A673 (cell line): Measurements from ENCODE around the gene MOB2. TPM values are rescaled to one million over a fixed set of nuclear protein-coding genes. Genes with fewer than 3 reads are reported as not detected.

Experiments used
- BruUV-seq: library from RNA; stranded (reverse); fragments of 400-500 nt; replicated peaks from 2 replicates; lab custom pipeline; 2021; lab: Mats Ljungman, UMichigan
- CTCF ChIA-PET: fragments of 300-600 bp; sonication (Branson Sonifier 250); formaldehyde crosslinking; loops from one replicate; lab custom pipeline; 2022; ENCODE audit warnings: antibody characterized with exemption; lab: Charles Lee
- POLR2A ChIA-PET: fragments of 300-600 bp; sonication (Branson Sonifier 250); formaldehyde crosslinking; loops from one replicate; lab custom pipeline; 2022; ENCODE audit warnings: antibody characterized with exemption; ENCODE audit not compliant: low non-redundant PET; lab: Charles Lee
- DNase-seq: peaks from one replicate; pipeline ENCODE4 v3.0.0-alpha.2; 2015; ENCODE audit warnings: low spot score
- H3K27ac ChIP-seq: fragments of 200-600 bp; sonication (generic); 2 replicates; pipeline ENCODE4 v1.5.1; 2016; ENCODE audit warnings: mixed run types, low read depth, mild to moderate bottlenecking, mixed read lengths, antibody characterized with exemption, low read length; ENCODE audit not compliant: poor library complexity, severe bottlenecking
- H3K27me3 ChIP-seq: fragments of 200-600 bp; sonication (generic); replicated peaks from 2 replicates; pipeline ENCODE4 v1.6.1; 2017; ENCODE audit warnings: mixed run types, low read depth, mild to moderate bottlenecking, mixed read lengths, antibody characterized with exemption, low read length; ENCODE audit not compliant: insufficient read depth, poor library complexity
- H3K36me3 ChIP-seq: fragments of 200-600 bp; sonication (generic); 2 replicates; pipeline ENCODE4 v1.6.1; 2016; ENCODE audit warnings: mixed run types, mild to moderate bottlenecking, mixed read lengths, antibody characterized with exemption, low read length; ENCODE audit not compliant: insufficient read depth, poor library complexity, severe bottlenecking
- H3K4me1 ChIP-seq: fragments of 200-600 bp; sonication (generic); 2 replicates; pipeline ENCODE4 v1.6.1; 2017; ENCODE audit warnings: mixed run types, mild to moderate bottlenecking, mixed read lengths, antibody characterized with exemption, low read length; ENCODE audit not compliant: insufficient read depth, poor library complexity, severe bottlenecking
- H3K4me3 ChIP-seq: fragments of 200-600 bp; sonication (generic); 2 replicates; pipeline ENCODE4 v1.5.1; 2016; ENCODE audit warnings: low read depth, mixed run types, mild to moderate bottlenecking, mixed read lengths, low read length; ENCODE audit not compliant: poor library complexity, severe bottlenecking
- H3K9me3 ChIP-seq: fragments of 200-600 bp; sonication (generic); 2 replicates; pipeline ENCODE4 v1.6.1; 2016; ENCODE audit warnings: mixed run types, low read depth, mild to moderate bottlenecking, mixed read lengths, antibody characterized with exemption, low read length; ENCODE audit not compliant: poor library complexity, severe bottlenecking
- CTCF ChIP-seq: fragments of 300-800, 200-600 bp; sonication (generic); conservative IDR thresholded peaks from 2 replicates; pipeline ENCODE4 v1.5.1; 2017; ENCODE audit warnings: low read depth, mild to moderate bottlenecking, antibody characterized with exemption, low read length, moderate library complexity, mixed read lengths
- EZH2 ChIP-seq: fragments of 200-600 bp; sonication (generic); IDR thresholded peaks from 2 replicates; pipeline ENCODE4 v1.6.1; 2017; ENCODE audit warnings: borderline replicate concordance, low read depth, mild to moderate bottlenecking, mixed read lengths, antibody characterized with exemption, low read length; ENCODE audit not compliant: poor library complexity, severe bottlenecking
- intact Hi-C: fragments of 100-400 bp; cut with micrococcal nuclease; formaldehyde crosslinking; loops from one replicate; pipeline ENCODE4 v1.10.0; 2022; ENCODE audit not compliant: unreplicated experiment
- total RNA-seq: library from RNA; stranded (reverse); gene quantifications from 2 replicates; pipeline ENCODE4 v1.2.3, GENCODE V29; 2021

The MOB2 gene
- total RNA-seq, 1 experiment from 2014 or later, result 14.7 TPM

GRCh38 chr11:1478544-1478943, 8.0 kb downstream of the MOB2 start:
- no peaks in the 10 kb centered on the region for H3K4me1 ChIP-seq
- no TSS peak for BruUV-seq
- no peak for DNase-seq
- ChIA-PET CTCF (no interaction called here), POLR2A (no interaction called here)
- H3K27me3 ChIP-seq, result no peaks in the 10 kb centered on the region
- H3K36me3 ChIP-seq, result no peaks in the 10 kb centered on the region
- no peaks in the 10 kb centered on the region for H3K9me3 ChIP-seq
- no peak overlapping the region for H3K4me3 ChIP-seq
- TF ChIP-seq CTCF (no peak), EZH2 (no peak)
- intact Hi-C loops, result no loop called here
- no peak overlapping the region for H3K27ac ChIP-seq

- ChIA-PET CTCF (no interaction called here), POLR2A (no interaction called here)
- no TSS peak for BruUV-seq
- Histone ChIP-seq H3K36me3 (no peaks in the 10 kb centered on the region), H3K27me3 (no peaks in the 10 kb centered on the region), H3K4me1 (no peaks in the 10 kb centered on the region), H3K4me3 (no peak overlapping the region), H3K9me3 (no peaks in the 10 kb centered on the region), H3K27ac (no peak overlapping the region)
- intact Hi-C loops, result no loop called here
- no peak for DNase-seq
- TF ChIP-seq EZH2, result no peak
- no peak for TF ChIP-seq CTCF
Measured at GRCh38 chr11:1478011-1478410, 8.6 kb downstream of the MOB2 start.

GRCh38 chr11:1476940-1477736, 9.4 kb downstream of the MOB2 start:
- Histone ChIP-seq H3K4me3 (no peak overlapping the region), H3K27ac (no peak overlapping the region), H3K4me1 (no peaks in the 10 kb centered on the region), H3K9me3 (no peaks in the 10 kb centered on the region), H3K27me3 (no peaks in the 10 kb centered on the region), H3K36me3 (no peaks in the 10 kb centered on the region)
- POLR2A ChIA-PET, result no interaction called here
- DNase-seq, result no peak
- no TSS peak for BruUV-seq
- TF ChIP-seq EZH2, result no peak
- TF ChIP-seq CTCF, result no peak
- intact Hi-C loops, result no loop called here
- CTCF ChIA-PET, result no interaction called here
